ENCODE data around the gene CRYGC. TPM values are rescaled to one million over a fixed set of nuclear protein-coding genes. Genes with fewer than 3 reads are reported as not detected.

CRYGC gene
- total and polyA plus RNA-seq, 2 donors (not counting 1 experiment from before 2014, with no cell fraction given), result not detected

DNA sequence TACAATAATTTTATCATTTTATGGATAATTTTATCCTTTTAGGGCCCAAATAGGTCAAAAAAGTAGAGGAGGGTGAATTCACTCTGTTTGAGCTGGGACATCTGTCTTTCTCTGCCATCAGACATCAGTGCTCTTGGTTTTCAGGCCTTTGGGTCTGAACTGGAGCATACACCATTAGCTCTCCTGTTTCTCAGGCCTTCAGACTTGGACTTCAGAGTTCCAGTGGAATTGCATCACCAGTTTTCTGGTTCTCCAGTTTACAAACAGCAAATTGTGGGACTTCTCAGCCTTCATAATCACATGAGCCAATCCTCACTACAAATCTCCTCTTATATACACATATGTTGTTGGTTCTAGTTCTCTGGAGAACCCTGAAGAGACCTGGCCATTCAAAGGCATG is 39.2 kb downstream of the CRYGC start:
- TF ChIP-seq CTCF (IDR thresholded peaks at IDR 0.05) (no peak), EZH2 (IDR thresholded peaks at IDR 0.05; ENCODE audit: borderline replicate concordance, insufficient read depth, low read depth, low read length, poor library complexity, severe bottlenecking) (no peak)
- H2AFZ ChIP-seq (ENCODE audit: insufficient read depth, low read depth, low read length, poor library complexity, severe bottlenecking), result no peak overlapping the region
- Mint-ChIP-seq H3K4me3 (no peak overlapping the region), H3K9me3 (ENCODE audit: insufficient read depth) (peaks cover 3% of the 10 kb centered on the region), H3K27me3 (peaks cover 8% of the 10 kb centered on the region), H3K4me1 (no peaks in the 10 kb centered on the region), H3K27ac (no peak overlapping the region)
- POLR2A ChIA-PET, result no interaction called here
- no peaks in the 10 kb centered on the region for H4K20me1 ChIP-seq (ENCODE audit: control insufficient read depth, insufficient read depth, low read length, poor library complexity, severe bottlenecking)
- ATAC-seq (ENCODE audit: low read depth) (no peak), DNase-seq (no peak)
- H3K9ac ChIP-seq (ENCODE audit: low read length), result no peak overlapping the region
- intact Hi-C loops (cut with micrococcal nuclease), result no loop called here
- peaks cover 0 to 3% (median 1%) of the 10 kb centered on the region in 3 donors for H3K9me3 ChIP-seq (ENCODE audit: control extremely low read depth in 1 of 3, control insufficient read depth in 2 of 3, insufficient read depth in 1 of 3, low read length in 2 of 3)
- H3K27me3 ChIP-seq (replicated peaks in 1 of 4; ENCODE audit: control extremely low read depth in 1 of 4, control insufficient read depth in 3 of 4, insufficient read depth in 4 of 4, low read length in 3 of 4), result peaks cover 0 to 3% (median 0%) of the 10 kb centered on the region in 4 experiments
- no peak overlapping the region for H3K4me3 ChIP-seq (ENCODE audit: control extremely low read depth in 1 of 5, extremely low read depth in 1 of 5, insufficient read depth in 1 of 5, low read depth in 2 of 5, low read length in 4 of 5)
- no peaks in the 10 kb centered on the region for H3K36me3 ChIP-seq (replicated peaks in 1 of 2; ENCODE audit: control extremely low read depth in 1 of 2, control insufficient read depth in 1 of 2, extremely low read depth in 1 of 2, insufficient read depth in 2 of 2, low read length in 1 of 2)
- H3K4me2 ChIP-seq (replicated peaks; ENCODE audit: low read depth, low read length, poor library complexity, severe bottlenecking), result no peak overlapping the region
- H3K4me1 ChIP-seq (ENCODE audit: control insufficient read depth in 2 of 2, insufficient read depth in 2 of 2, low read length in 2 of 2), result no peaks in the 10 kb centered on the region
- no peaks in the 10 kb centered on the region for H3K79me2 ChIP-seq (ENCODE audit: control insufficient read depth, insufficient read depth, low read length)
- CTCF ChIA-PET, result no interaction called here
- H3K27ac ChIP-seq (ENCODE audit: low read length in 2 of 2), result no peak overlapping the region

GRCh38 chr2:208086029-208086428 is 43.6 kb downstream of the CRYGC start:
- Histone ChIP-seq H3K4me2 (replicated peaks; ENCODE audit: low read depth, low read length, poor library complexity, severe bottlenecking) (no peak overlapping the region), H3K27me3 (replicated peaks in 1 of 4; ENCODE audit: control extremely low read depth in 1 of 4, control insufficient read depth in 3 of 4, insufficient read depth in 4 of 4, low read length in 3 of 4) (peaks cover 0 to 3% (median 0%) of the 10 kb centered on the region in 4 experiments), H3K27ac (ENCODE audit: low read length in 2 of 2) (no peak overlapping the region), H3K36me3 (replicated peaks in 1 of 2; ENCODE audit: control extremely low read depth in 1 of 2, control insufficient read depth in 1 of 2, extremely low read depth in 1 of 2, insufficient read depth in 2 of 2, low read length in 1 of 2) (no peaks in the 10 kb centered on the region), H3K9ac (ENCODE audit: low read length) (no peak overlapping the region), H3K9me3 (ENCODE audit: control extremely low read depth in 1 of 3, control insufficient read depth in 2 of 3, insufficient read depth in 1 of 3, low read length in 2 of 3) (peaks cover 0 to 3% (median 2%) of the 10 kb centered on the region in 3 donors), H3K4me1 (ENCODE audit: control insufficient read depth in 2 of 2, insufficient read depth in 2 of 2, low read length in 2 of 2) (no peaks in the 10 kb centered on the region), H4K20me1 (ENCODE audit: control insufficient read depth, insufficient read depth, low read length, poor library complexity, severe bottlenecking) (no peaks in the 10 kb centered on the region), H2AFZ (ENCODE audit: insufficient read depth, low read depth, low read length, poor library complexity, severe bottlenecking) (no peak overlapping the region), H3K79me2 (ENCODE audit: control insufficient read depth, insufficient read depth, low read length) (no peaks in the 10 kb centered on the region), H3K4me3 (ENCODE audit: control extremely low read depth in 1 of 5, extremely low read depth in 1 of 5, insufficient read depth in 1 of 5, low read depth in 2 of 5, low read length in 4 of 5) (no peak overlapping the region)
- Mint-ChIP-seq H3K27me3 (peaks cover 31% of the 10 kb centered on the region), H3K9me3 (ENCODE audit: insufficient read depth) (peaks cover 3% of the 10 kb centered on the region), H3K27ac (no peak overlapping the region), H3K4me1 (no peaks in the 10 kb centered on the region), H3K4me3 (no peak overlapping the region)
- intact Hi-C loops (cut with micrococcal nuclease), result no loop called here
- ATAC-seq (ENCODE audit: low read depth) (no peak), DNase-seq (no peak)
- ChIA-PET POLR2A (no interaction called here), CTCF (no interaction called here)
- 11% methylated on average over 1 of the region's 1 CpG for WGBS (ENCODE audit: insufficient coverage)
- TF ChIP-seq CTCF (IDR thresholded peaks at IDR 0.05) (no peak), EZH2 (IDR thresholded peaks at IDR 0.05; ENCODE audit: borderline replicate concordance, insufficient read depth, low read depth, low read length, poor library complexity, severe bottlenecking) (no peak)
